Left forelimb (tissue), 1 donor: ENCODE results near the gene GRIP1.

Source experiments
- DNase-seq: peaks from one replicate; pipeline ENCODE4 v3.0.0-alpha.2; 2018; ENCODE audit warnings: low spot score

Gene GRIP1

GRCh38 chr12:66692170-66692569 lies 13.3 kb upstream of the GRIP1 start:
- no peak for DNase-seq

- no peak for DNase-seq
These were observed 10.1 kb upstream of the GRIP1 start for GRCh38 chr12:66688846-66689439.

GRCh38 chr12:66684222-66684621 lies 5.3 kb upstream of the GRIP1 start:
- DNase-seq, result no peak

- no peak for DNase-seq
These were observed 4.9 kb upstream of the GRIP1 start for GRCh38 chr12:66683822-66684221.

- no peak for DNase-seq
These were observed 4.2 kb upstream of the GRIP1 start for GRCh38 chr12:66683073-66683472.

GRCh38 chr12:66679461-66680084 lies 697 bp upstream of the GRIP1 start:
- DNase-seq, result no peak

GRCh38 chr12:66676241-66676640 lies 2.6 kb downstream of the GRIP1 start:
- DNase-seq, result no peak

GRCh38 chr12:66674495-66675122 lies 4.3 kb downstream of the GRIP1 start:
- DNase-seq, result no peak

- DNase-seq, result no peak
These were observed 9.3 kb downstream of the GRIP1 start for GRCh38 chr12:66669541-66669940.

GRCh38 chr12:66668311-66668710 lies 10.6 kb downstream of the GRIP1 start:
- no peak for DNase-seq

- no peak for DNase-seq
These were observed 11.0 kb downstream of the GRIP1 start for GRCh38 chr12:66667906-66668305.

- DNase-seq, result no peak
These were observed 12.4 kb downstream of the GRIP1 start for GRCh38 chr12:66666481-66666880.

- no peak for DNase-seq
These were observed 13.4 kb downstream of the GRIP1 start for GRCh38 chr12:66665435-66665985.

GRCh38 chr12:66664076-66664475 lies 14.8 kb downstream of the GRIP1 start:
- DNase-seq, result no peak

GRCh38 chr12:66663611-66664010 lies 15.3 kb downstream of the GRIP1 start:
- no peak for DNase-seq

GRCh38 chr12:66662729-66663128 lies 16.1 kb downstream of the GRIP1 start:
- DNase-seq, result no peak

- no peak for DNase-seq
These were observed 16.7 kb downstream of the GRIP1 start for GRCh38 chr12:66662179-66662578.

GRCh38 chr12:66661357-66661756 lies 17.5 kb downstream of the GRIP1 start:
- no peak for DNase-seq

- DNase-seq, result no peak
These were observed 25.1 kb downstream of the GRIP1 start for GRCh38 chr12:66653796-66654195.

GRCh38 chr12:66648033-66648735 lies 30.7 kb downstream of the GRIP1 start:
- no peak for DNase-seq

GRCh38 chr12:66647034-66647691 lies 31.7 kb downstream of the GRIP1 start:
- no peak for DNase-seq

- no peak for DNase-seq
These were observed 34.7 kb downstream of the GRIP1 start for GRCh38 chr12:66644151-66644550.
